Pancreas (tissue), 10 donors: ENCODE measurements around the gene PAK1. TPM values are rescaled to one million over a fixed set of nuclear protein-coding genes. Genes with fewer than 3 reads are reported as not detected.

ENCODE experiments used
- ATAC-seq, 4 donors: fragments of 200-7000 bp; cut with Tn5 transposase; one replicate each; pipeline versions ENCODE4 v1.8.0 to v1.9.1; 2020; ENCODE audit warnings: mild to moderate bottlenecking in 4 of 4, moderate library complexity in 4 of 4
- DNase-seq, 6 donors: peaks; one replicate each; pipeline ENCODE4 v3.0.0-alpha.2; 2020
- FAIRE-seq: peaks from 2 replicates; lab custom pipeline; 2012; peaks lifted over from hg19 to GRCh38; lab: Jason Lieb, UNC
- H3K27ac ChIP-seq, 4 donors: fragments of 200-600 bp; sonication (generic); 1 replicate in 3 of 4; 2 replicates in 1 of 4; pipeline versions ENCODE4 v1.5.0 to v1.8.0; 2020
- H3K27me3 ChIP-seq, 4 donors: fragments of 200-600 bp; one replicate each; pipeline ENCODE4 v1.8.0; 2021
- H3K36me3 ChIP-seq, 3 donors: fragments of 200-600 bp; sonication (generic) in 1 of 3; one replicate each; pipeline versions ENCODE4 v1.5.0 to v1.8.0; 2020 to 2021
- H3K4me1 ChIP-seq, 3 donors: fragments of 200-600 bp; one replicate each; pipeline ENCODE4 v1.8.0; 2021
- H3K4me3 ChIP-seq, 4 donors: fragments of 200-600 bp; sonication (generic) in 2 of 4; one replicate each; pipeline versions ENCODE4 v1.5.0 to v1.8.0; 2020 to 2021
- H3K9me3 ChIP-seq, 4 donors: fragments of 200-600 bp; one replicate each; pipeline ENCODE4 v1.8.0; 2021
- CTCF ChIP-seq, 4 donors: fragments of 200-600 bp; sonication (generic) in 3 of 4; IDR thresholded peaks; one replicate each; pipeline versions ENCODE4 v1.5.0 to v1.8.0; 2021; ENCODE audit warnings: antibody characterized with exemption in 4 of 4
- WGBS, 2 donors: extraction: QIAGEN DNeasy Blood & Tissue Kit; methylation state at CpG; one replicate each; pipeline ENCODE4 v1.1.7; 2013; 5-methylcytosine and 5-hydroxymethylcytosine counted together
- intact Hi-C, 3 donors: fragments of 100-400 bp; cut with DNase I; formaldehyde crosslinking; loops; one replicate each; pipeline versions ENCODE4 v1.11.1 to v1.14.2; 2022
- polyA plus RNA-seq, 2 donors: library from polyadenylated mRNA; stranded (reverse); fragments of 200-250 nt; gene quantifications; one replicate each; pipeline ENCODE4 v1.2.3, GENCODE V29; 2013
- total RNA-seq, 6 donors: library from RNA; stranded (reverse); fragmentation: NEBNext Ultra II Directional in 4 of 6; extraction: Animal tissue kit (Norgen Biotek cat#: 25700) in 4 of 6; gene quantifications; one replicate each; pipeline versions ENCODE4 v1.2.1 to v1.2.4, GENCODE V29; 2021 to 2023
- donor health status: healthy with polysubstance abuse.
- donor health status: DM: no; HTN: no; CAD: no; lungs with moderate emphysema.
- donor health status: DM: no; HTN: no; CAD: no.
- donor health status: control.
- donor health status: control.
- donor health status: Bipolar disorder and iron deficiency.
- donor health status: DM: yes; HTN: yes; CAD: no.
- donor health status: DM: no; HTN: no; CAD: no.
- donor health status: DM: no; HTN: no; CAD: no.
- donor health status: DM: yes; HTN: yes; CAD: no.

PAK1 gene
- total and polyA plus RNA-seq, 8 donors = 9.0 to 40.0 (median 20.7) TPM

- Histone ChIP-seq H3K36me3 (no peaks in the 10 kb centered on the region), H3K4me1 (no peaks in the 10 kb centered on the region), H3K27ac (no peak overlapping the region), H3K27me3 (no peaks in the 10 kb centered on the region), H3K4me3 (no peak overlapping the region), H3K9me3 (no peaks in the 10 kb centered on the region)
- no peak for FAIRE-seq
- no peak for TF ChIP-seq CTCF (IDR thresholded peaks at IDR 0.05)
- no peak for DNase-seq
- no peak for ATAC-seq
- intact Hi-C loops = no loop called here
Measured at GRCh38 chr11:77371646-77372045, 102.2 kb downstream of the PAK1 start.

GRCh38 chr11:77370217-77370616 is 103.7 kb downstream of the PAK1 start:
- no peaks in the 10 kb centered on the region for H3K27me3 ChIP-seq
- no peak for ATAC-seq
- no peak for FAIRE-seq
- no peak for DNase-seq
- 91 to 94% methylated on average over 1 of the region's 1 CpG for WGBS, 2 donors
- intact Hi-C loops = no loop called here
- no peaks in the 10 kb centered on the region for H3K36me3 ChIP-seq
- no peak overlapping the region for H3K27ac ChIP-seq
- H3K4me3 ChIP-seq = no peak overlapping the region
- no peaks in the 10 kb centered on the region for H3K4me1 ChIP-seq
- H3K9me3 ChIP-seq = no peaks in the 10 kb centered on the region
- TF ChIP-seq CTCF (IDR thresholded peaks at IDR 0.05) = no peak

GRCh38 chr11:77361184-77361583 is 112.7 kb downstream of the PAK1 start:
- Histone ChIP-seq H3K27ac (no peak overlapping the region), H3K36me3 (peaks cover 0 to 3% (median 0%) of the 10 kb centered on the region in 3 donors), H3K4me3 (no peak overlapping the region), H3K27me3 (no peaks in the 10 kb centered on the region), H3K4me1 (no peaks in the 10 kb centered on the region), H3K9me3 (no peaks in the 10 kb centered on the region)
- no peak for ATAC-seq
- no peak for DNase-seq
- intact Hi-C loops = no loop called here
- 92 to 95% methylated on average over 3 of the region's 3 CpGs for WGBS, 2 donors
- no peak for TF ChIP-seq CTCF (IDR thresholded peaks at IDR 0.05)
- FAIRE-seq = no peak

DNA sequence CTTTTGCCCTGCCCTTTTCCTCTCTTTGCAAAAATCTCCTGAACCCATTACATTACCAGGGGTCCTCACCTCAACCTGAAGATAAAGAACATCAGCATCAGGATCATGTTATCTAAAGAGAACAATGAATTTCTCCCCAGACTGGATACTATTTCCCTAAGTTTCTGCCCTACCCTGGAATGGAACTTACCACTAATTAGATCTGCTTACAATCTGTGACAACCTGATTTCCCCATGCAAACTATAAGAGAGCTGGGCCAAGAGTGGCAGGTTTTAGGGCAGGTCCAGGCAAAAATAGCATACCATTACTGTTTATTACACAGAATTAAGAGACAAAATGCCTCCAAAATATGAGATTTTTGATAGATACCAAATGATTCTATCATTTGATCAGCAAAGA is 114.4 kb downstream of the PAK1 start:
- Histone ChIP-seq H3K27ac (no peak overlapping the region), H3K36me3 (peaks cover 0 to 7% (median 0%) of the 10 kb centered on the region in 3 donors), H3K27me3 (no peaks in the 10 kb centered on the region), H3K4me1 (no peaks in the 10 kb centered on the region), H3K4me3 (no peak overlapping the region), H3K9me3 (no peaks in the 10 kb centered on the region)
- no peak for ATAC-seq
- intact Hi-C loops = no loop called here
- no peak for TF ChIP-seq CTCF (IDR thresholded peaks at IDR 0.05)
- no peak for DNase-seq
- no peak for FAIRE-seq

GRCh38 chr11:77353131-77353530 is 120.8 kb downstream of the PAK1 start:
- 89 to 94% methylated on average over 3 of the region's 3 CpGs for WGBS, 2 donors

More at GRCh38 chr11:77353131-77353530, 120.8 kb downstream of the PAK1 start:
- no peak overlapping the region for H3K27ac ChIP-seq
- TF ChIP-seq CTCF (IDR thresholded peaks at IDR 0.05) = no peak
- H3K4me1 ChIP-seq = no peaks in the 10 kb centered on the region
- H3K27me3 ChIP-seq = no peaks in the 10 kb centered on the region
- no peaks in the 10 kb centered on the region for H3K9me3 ChIP-seq
- intact Hi-C loops = no loop called here
- peaks cover 0 to 7% (median 0%) of the 10 kb centered on the region in 3 donors for H3K36me3 ChIP-seq
- no peak for DNase-seq
- FAIRE-seq = no peak
- no peak overlapping the region for H3K4me3 ChIP-seq
- no peak for ATAC-seq
